Hypothalamus (tissue), 51 donors: ENCODE results near the gene SRPRA.
"Not testable (repeated sequence)": the region's sequence is repeated elsewhere in the genome, so short reads cannot be mapped to it uniquely, and the experiment has no call there.

ENCODE experiments used
- DNase-seq, 51 donors: peaks; one replicate each; lab custom pipeline; 2025; lab: John Stamatoyannopoulos, UW

SRPRA gene, protein sequence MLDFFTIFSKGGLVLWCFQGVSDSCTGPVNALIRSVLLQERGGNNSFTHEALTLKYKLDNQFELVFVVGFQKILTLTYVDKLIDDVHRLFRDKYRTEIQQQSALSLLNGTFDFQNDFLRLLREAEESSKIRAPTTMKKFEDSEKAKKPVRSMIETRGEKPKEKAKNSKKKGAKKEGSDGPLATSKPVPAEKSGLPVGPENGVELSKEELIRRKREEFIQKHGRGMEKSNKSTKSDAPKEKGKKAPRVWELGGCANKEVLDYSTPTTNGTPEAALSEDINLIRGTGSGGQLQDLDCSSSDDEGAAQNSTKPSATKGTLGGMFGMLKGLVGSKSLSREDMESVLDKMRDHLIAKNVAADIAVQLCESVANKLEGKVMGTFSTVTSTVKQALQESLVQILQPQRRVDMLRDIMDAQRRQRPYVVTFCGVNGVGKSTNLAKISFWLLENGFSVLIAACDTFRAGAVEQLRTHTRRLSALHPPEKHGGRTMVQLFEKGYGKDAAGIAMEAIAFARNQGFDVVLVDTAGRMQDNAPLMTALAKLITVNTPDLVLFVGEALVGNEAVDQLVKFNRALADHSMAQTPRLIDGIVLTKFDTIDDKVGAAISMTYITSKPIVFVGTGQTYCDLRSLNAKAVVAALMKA

DNA sequence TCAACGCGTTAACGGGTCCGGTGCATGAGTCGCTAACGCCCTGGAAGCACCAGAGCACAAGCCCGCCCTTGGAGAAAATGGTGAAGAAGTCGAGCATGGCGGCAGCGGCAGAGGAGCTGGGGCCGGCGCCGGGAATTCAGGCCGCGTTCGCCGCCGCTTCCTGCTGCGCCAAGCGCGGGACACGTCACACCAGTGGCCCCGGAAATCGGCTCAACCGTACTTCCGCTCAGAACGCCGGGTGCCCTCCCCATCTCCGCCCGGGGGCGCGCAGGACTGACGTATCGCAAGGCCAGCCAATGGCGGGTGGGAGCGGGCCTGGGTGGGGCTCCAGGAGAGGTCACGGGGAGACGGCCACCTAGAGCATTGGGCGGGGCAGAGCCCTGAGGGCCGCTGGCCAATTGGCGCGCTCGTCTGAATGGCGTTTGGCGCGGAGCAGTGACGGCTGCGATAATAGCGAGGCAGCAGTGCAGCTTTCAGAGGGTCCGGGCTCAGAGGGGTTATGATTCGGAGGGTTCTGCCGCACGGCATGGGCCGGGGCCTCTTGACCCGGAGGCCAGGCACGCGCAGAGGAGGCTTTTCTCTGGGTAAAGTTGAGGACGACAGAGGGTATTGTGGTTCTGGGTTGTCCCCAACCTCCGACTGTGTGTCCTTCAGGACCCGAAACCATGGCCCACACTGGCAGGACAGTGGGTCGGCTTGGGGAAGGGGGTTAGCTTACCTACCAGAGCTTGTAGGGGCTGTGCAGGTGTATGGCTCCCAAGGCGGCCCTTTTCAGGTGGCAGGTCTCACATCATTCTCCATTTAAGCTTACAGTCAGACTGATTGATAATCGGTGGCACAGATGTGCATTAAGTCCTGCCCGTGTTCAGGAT lies at the start of gene SRPRA, which contains the start of gene FOXRED1:
SRPRA (minus strand) TSS at position 188 of the 872 bp plus-strand sequence; CDS start at position 97, 91 bp downstream.
FOXRED1 (plus strand) TSS at position 447 of the 872 bp plus-strand sequence; CDS start at position 500, 53 bp downstream.
- peak; percentile 83 to 100 (median 98) for DNase-seq

DNA sequence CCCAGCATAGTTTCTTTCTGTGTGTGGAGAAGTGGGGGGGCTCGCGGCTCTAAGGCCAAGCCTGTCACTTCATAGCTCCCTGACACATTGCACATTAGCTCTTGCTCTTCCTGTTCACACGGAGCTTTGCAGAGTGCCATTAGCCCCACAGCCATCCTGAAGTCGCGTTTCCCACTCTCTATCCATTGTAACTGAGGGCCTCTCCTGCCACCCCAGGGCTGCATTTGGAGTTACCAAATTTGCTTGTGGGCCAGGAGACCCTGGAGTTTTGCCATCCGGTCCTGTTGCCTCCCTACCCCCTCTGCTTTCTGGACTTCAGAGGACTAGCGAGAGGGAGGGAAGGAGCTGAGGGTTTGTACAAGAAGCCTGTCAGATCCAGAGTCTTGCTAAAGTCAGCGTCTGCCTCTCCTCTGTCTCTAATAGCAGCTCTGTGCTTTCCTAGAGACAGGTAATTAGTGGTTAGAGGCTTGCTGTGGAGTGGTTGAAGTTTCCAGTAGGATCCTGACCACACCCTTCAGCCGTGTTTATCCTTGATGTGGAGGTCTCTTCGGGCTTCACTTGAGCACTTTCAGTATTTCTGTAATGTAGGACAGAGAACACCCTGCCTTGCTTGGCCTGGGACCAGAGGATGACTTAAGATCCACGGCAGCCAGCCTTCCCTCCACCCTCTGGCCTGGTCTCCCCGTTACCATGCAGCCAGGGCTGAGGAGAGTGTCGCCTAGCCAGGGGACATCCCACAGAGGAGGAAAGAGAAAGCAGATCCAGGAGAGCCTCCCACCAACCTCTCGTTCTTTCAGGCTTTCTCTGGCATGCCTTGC lies 49.3 kb upstream of the SRPRA start:
- DNase-seq: peak in 25 of 51 donors; percentile 8 to 57 (median 28)

DNA sequence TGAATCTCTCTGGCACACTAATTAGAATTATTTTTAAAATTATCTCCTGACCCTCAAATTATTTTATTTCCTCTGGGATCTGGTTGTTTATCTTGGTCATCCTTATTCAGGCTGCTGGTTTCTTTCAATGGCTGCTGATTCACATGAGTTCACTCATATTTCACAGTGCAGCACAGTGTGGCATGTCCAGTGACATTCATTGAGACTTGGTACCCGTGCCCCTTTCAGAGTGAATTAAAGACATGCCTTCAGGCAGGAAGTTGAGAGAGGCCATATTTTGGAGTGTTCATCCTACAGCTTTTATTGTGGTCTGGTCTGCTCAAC lies 48.7 kb upstream of the SRPRA start:
- DNase-seq: no peak

DNA sequence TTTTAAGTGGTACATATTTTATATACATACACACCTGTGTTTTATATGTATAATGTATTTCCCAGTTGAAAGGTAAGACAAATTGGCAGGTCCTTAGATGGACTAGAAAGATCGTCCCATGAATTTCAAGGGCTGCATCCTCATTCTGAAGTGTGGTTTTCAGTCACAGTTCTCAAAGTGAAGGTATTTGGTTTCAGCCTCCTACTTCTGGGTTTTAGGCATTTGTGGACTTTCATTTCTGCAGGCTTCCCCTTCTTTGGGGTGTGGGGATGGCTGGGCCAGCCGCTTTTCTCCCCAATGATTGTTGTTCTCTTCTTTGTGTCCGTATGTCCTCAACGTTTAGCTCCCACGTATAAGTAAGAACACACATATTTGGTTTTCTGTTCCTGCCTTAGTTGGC lies 45.1 kb upstream of the SRPRA start:
- no peak for DNase-seq

DNA sequence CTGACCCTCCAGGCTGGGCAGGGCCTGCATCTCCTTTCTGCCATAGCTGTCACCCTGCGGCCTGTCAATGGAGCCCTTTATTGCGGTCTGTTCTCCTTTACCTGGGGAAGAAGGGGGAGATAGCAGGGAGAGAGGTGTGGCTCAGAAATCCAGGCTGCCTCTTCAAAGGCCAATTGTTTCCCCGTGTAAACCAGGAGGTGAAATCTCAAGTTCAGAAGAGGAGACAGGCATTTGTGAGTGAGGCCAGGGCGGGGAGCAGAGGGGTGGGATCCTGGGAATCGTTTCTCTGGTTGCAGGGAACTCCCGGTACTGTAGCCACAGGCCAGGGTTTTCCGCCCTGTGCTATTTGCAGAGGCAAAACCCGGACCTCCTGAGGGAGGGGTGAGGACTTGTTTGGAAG lies 44.3 kb upstream of the SRPRA start:
- no peak for DNase-seq

DNA sequence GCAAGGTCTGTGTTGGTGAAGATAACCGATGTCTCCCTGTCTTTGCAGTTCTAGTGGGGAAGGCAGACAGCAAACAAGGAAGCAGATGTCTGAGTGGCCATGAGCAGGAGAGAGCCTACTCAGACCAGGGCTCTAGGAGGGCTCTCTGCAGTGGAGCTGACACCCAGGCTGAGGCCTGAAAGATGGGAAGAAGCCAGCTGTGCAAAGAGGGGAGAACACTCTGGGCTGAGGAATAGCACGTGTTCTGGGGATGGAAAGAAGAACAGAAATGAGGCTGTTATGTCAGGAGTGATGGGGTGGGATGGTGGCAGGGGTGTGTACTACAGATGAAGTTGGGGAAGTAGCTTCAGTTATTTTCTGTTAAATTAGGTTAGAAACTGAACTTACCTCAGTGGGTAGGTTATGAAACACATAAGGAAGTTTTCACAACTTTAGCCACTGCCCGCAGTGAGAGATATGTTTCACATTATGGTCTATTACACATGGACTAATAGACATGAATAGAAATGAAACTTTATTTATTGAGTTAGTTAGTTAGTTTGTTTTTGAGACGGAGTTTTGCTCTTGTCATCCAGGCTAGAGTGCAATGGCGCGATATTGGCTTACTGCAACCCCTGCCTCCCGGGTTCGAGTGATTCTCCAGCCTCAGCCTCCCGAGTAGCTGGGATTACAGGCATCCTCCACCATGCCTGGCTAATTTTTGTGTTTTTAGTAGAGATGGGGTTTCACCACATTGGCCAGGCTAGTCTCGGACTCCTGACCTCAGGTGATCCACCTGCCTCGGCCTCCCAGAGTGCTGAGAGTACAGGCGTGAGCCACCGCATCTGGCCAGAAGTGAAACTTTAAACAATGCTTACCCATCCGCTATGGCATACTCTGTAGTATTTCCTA lies 43.0 kb upstream of the SRPRA start:
- no peak for DNase-seq

DNA sequence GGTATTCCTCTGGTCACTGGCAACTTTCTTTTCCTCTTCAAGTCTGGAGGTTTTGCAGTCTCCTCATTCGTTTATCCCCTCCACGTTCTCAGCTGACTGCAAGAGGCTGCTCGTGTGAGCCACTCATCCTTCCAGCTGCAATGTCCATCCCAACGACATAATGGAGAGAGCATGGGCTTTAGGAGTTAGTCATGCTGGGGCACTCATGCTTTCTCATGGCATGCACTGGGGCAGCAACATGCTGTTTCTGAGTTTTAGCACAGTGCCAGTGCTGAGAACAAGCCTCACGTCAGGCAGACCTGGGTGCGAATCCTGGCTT lies 42.3 kb upstream of the SRPRA start:
- DNase-seq: no peak

DNA sequence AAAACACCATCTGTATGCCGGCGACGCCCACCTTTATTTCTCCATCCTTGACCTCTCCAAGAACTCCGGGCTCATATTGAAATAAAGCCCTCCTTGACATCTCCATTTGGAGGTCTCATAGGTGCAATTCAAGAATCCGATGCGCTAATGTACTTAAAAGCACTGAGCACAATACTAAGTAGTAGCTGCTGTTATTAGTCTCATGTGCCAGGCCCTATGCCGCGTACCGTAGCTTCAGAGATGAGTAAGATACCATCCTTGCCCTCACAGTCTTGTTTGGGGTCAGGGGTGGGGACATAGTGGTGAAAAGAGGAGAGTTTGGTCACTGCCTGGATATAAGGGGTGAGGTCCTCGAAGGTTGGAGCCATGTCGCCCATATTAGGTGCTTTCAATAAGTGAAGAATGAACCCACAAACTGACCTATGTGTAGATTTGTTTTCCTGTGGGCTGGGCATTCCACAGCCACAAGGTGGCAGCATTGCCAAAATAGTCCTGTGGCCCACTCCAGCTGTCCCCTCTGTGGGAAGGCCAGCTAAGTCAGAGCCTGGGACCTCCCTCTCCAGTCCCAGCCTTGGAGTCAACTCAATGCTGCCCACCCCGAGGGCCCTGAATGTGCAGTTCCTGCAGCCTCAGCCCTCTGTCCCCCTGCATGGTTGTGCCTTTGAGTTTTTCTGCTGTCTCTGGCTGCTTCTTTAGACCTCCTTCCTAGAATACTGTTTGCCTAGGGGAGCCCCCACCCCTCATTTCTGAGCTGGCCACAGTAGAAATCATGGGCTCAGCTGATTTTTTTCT lies 41.7 kb upstream of the SRPRA start:
- peak in 50 of 51 donors; percentile 9 to 85 (median 56) for DNase-seq

DNA sequence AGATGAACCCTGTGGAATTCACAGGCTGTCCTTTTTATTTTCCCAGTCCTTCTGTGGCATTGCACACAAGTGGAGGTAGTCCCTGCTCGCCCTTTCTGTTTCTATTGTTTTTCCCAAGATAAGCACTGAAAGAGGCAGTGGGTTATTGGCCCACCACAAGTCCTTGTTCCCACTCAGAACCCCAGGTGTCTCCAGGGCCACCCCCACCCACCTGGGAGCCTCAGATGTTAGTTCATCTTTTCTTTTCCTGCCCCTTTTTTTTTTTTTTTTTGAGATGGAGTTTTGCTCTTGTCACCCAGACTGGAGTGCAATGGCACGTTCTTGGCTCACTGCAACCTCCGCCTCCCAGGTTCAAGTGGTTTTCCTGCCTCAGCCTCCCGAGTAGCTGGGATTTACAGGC lies 40.1 kb upstream of the SRPRA start:
- not testable (repeated sequence) for DNase-seq

DNA sequence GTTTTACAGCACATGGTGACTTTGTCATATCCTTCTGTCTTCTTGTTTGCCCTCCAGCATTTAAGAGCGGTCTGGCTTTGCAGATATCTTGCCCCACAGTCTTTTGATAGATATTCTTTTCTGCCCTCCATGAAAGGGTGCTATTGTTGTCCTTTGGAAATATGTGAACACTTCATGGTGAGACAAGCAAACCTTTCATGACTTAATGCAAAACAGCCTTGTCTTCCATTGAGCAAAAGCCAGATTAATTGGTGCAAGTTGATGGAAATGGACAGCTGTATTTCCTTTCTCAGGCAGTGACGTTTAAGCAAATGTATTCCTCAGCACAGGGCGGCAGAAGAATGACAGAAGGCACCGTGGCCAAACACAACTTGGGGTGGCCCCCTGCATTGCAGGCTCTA lies 39.6 kb upstream of the SRPRA start:
- peak in 2 of 51 donors; percentile 15 to 40 for DNase-seq

DNA sequence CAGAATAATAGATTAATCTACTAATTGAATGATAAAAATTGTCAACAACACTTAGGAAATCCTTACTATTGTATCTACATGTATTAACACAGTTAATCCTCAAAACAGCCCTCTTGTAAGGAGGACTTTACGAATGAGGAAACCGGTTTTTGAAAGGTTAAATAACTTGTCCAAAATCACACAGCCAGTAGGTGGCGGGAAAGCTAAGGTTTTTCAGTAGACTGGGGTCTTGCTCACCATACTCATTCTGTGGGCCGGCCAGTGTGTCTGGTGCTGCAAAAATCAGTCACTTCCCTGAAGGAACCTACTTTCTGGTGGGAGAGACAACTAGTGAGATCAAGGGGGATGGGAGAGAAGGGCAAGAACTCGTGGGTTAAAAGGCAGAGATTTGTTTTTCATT lies 39.0 kb upstream of the SRPRA start:
- peak in 6 of 51 donors; percentile 7 to 28 (median 14) for DNase-seq

DNA sequence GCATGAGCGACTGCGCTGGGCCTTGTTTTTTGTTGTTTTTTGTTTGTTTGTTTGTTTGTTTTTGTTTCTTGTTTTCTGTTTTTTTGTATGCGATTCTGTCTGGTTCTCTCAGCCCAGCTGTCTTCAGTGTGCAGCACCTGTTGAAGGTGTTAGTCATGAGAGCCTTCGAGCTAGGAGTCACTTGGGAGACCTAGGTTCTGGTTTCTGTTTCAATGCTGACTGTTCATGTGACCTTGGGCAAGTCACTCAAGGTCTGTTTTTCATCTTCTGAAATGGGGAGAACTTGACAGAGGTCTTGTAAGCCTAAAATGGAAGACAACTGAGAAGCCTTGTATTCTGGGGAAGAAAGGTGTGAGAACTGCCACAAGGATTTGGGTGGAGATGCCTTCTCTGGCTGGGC lies 37.0 kb upstream of the SRPRA start:
- no peak for DNase-seq

DNA sequence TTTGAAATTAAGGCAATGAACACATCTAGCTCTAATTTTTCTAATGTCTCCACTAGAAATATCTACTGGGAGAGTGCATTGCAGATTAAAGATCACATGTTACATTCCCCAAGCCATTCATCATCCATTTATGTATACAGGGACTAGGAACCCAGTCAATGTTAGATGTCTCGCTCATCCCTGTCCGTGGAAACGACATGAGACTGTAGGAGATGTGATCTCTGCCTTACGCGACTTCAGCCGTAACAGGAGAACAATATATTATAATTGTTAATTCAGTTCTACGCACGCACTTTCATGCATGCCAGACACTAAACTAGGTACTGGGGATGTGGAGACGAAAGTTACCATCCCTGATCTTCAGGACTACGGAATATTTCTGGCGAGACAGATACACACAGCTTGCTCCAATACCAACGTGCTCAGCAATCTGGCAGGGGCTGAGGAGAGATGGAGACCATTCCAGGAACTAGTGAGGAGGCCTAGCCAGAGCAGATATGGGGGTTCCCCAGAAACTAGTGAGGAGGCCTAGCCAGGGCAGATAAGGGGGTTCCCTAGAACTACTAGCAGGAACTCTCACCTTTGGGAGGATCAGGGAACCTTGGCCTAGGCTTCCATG lies 35.9 kb upstream of the SRPRA start:
- peak in 2 of 51 donors; percentile 31 to 70 for DNase-seq

DNA sequence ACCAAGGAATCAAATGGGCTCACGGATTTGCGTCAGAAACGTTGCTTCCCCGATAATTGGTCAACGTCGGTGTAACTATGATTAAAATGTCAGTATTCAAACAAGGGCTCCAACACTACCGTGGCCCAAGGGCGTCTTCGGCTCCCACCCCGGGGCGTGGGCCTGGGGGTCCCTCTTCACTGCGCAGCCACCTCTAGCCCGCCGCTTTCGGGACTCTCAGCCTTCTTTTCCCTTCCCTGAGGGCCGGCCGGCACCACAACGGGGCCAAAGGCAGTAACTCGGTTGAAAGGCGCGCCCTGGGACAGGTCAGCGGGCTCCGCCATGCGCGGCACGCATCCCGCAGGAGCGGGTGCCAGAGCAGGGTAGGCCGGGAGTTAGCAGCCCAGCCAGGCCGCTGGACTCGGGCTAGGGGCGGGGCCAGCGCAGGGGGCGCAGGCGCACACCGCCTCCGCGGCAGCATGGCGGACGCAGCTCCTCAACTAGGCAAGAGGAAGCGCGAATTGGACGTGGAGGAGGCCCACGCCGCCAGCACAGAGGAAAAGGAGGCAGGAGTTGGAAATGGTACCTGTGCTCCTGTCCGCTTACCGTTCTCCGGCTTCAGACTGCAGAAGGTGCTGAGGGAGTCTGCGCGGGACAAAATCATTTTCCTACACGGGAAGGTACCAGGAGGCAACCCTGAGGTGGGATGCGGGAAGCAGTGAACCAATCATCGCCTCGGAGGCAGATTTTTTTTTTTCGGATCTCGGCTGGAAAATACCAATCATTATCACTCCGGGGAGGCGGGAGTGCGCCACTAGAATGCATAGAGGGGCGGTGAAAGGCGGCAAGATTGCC lies 35.1 kb upstream of the SRPRA start, which contains the start of gene DCPS:
DCPS (plus strand) TSS at position 438 of the 834 bp plus-strand sequence; CDS start at position 459, 21 bp downstream.
- peak; percentile 37 to 95 (median 84) for DNase-seq

DNA sequence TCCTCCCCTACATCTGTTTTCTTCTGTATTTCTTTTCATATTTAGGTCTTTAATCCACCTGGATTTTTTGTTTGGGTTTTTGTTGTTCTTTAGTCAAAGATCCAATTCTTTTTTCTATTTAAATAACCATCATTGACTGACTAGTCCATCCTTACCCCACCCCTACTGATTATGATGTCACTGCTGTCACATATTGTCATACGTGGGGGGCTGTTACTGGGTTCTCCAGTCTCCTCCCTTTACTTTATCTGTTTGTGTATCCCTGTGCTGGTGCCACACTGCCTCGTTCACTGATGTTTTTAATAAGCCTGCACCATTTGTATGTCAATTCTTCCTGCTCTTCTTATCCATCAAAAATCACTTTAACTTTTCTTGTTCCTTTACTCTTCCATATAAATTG lies 28.3 kb upstream of the SRPRA start:
- DNase-seq: no peak

DNA sequence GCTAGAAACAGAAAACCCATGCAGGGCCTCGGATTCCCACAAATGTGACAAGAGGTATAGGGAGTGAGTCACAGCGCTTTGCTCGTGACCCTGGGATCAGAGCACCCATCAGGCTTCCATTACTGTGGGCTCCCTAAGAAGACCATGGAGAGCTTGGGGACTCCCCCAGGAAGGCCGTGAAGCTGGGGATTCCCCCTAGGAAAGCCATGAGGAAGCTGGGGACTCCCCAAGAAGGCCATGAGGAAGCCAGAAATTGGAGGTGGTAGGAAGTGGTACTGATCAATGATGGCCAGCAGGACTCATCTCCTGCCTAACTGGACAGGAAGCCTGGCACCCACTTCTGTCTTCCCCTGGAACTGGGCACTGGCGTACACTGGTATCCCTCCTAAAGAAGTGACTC lies 25.0 kb upstream of the SRPRA start:
- DNase-seq: no peak

DNA sequence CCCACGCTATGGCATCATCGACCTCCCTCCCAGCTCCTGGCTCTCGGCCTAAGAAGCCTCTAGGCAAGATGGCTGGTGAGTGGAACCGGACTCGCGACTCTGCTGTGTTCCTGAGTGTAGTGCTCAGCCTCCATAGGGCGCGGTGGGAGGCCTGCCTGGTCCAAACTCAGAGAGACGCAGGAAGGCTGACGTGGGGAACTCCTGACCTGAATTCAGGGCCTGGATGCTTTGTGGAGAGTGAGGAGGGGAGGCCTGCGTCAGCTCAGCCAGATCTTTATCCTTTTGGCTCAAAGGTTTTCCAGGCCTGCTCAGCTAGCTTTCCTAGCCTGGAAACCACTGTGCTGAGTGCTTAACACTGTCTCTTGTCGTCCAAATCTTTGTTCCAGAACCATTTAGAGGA lies 22.2 kb upstream of the SRPRA start:
- DNase-seq: no peak
